Aortic smooth muscle cell (primary cell): Measurements from ENCODE around the gene SLC6A6. TPM values are rescaled to one million over a fixed set of nuclear protein-coding genes. Genes with fewer than 3 reads are reported as not detected.

Experiments used
- total RNA-seq: library from RNA; depleted of rRNA; stranded (reverse); fragments of >200 nt; gene quantifications from 2 replicates; pipeline ENCODE4 v1.2.3, GENCODE V29; 2014

The SLC6A6 gene
- total RNA-seq: 20.9 and 25.5 TPM in 2 replicates

DNA sequence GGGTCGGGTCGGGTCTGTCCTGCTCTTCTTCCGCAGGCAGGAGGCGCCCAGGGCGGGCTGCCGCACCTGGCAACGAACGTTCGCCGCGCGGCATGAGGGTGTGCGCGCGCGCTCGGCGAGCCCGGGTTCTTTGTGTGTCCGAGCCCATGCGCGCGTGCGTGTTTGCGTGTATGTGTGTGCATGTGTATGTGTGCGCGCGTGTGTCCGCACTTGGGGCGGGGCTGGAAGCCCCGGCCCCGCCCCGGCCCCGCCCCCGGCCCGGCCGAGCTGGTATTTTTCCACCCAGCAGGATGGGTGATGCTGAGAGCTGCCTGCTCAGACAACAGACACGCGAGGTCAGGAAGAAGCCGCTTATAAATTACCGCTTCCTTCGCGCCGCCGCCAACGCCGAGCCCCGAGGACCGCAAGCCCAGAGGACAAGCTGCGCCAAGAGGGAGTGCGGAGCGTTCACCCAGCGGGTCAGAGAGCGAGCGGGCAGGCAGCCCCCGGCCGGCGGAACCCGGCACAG, at the start of gene SLC6A6:
SLC6A6 (plus strand) TSS at position 303 of the 508 bp plus-strand sequence. CDS start 41,029 bp downstream, outside the sequence.

Other genes with a start within 250 kb of the SLC6A6 start
- 37.0 and 41.4 TPM in 2 replicates for gene XPC, start 224.0 kb upstream of the SLC6A6 start, total RNA-seq
- gene LSM3, start 223.8 kb upstream of the SLC6A6 start, total RNA-seq: 9.9 and 10.6 TPM in 2 replicates
- gene GRIP2, start 137.7 kb downstream of the SLC6A6 start, total RNA-seq: not detected in 2 replicates
- gene CCDC174, start 249.2 kb downstream of the SLC6A6 start, total RNA-seq: 7.5 and 8.4 TPM in 2 replicates